ENCODE data around the gene MAPK8IP3.
"Not testable (repeated sequence)": the region's sequence is repeated elsewhere in the genome, so short reads cannot be mapped to it uniquely, and the experiment has no call there.

Gene MAPK8IP3

GRCh38 chr16:1787322-1788094, 81.5 kb downstream of the MAPK8IP3 start:
- no peak for DNase-seq (ENCODE audit: low read depth in 2 of 2)

GRCh38 chr16:1788095-1788707, 82.2 kb downstream of the MAPK8IP3 start:
- no peak for DNase-seq (ENCODE audit: low read depth in 2 of 2)

GRCh38 chr16:1788708-1789100, 82.7 kb downstream of the MAPK8IP3 start:
- no peak for DNase-seq (ENCODE audit: low read depth in 2 of 2)

GRCh38 chr16:1789643-1790045, 83.6 kb downstream of the MAPK8IP3 start:
- no peak for DNase-seq (ENCODE audit: low read depth in 2 of 2)

- no peak for DNase-seq (ENCODE audit: low read depth in 2 of 2)
Observed at GRCh38 chr16:1790261-1790610, 84.2 kb downstream of the MAPK8IP3 start.

- DNase-seq (ENCODE audit: low read depth in 2 of 2), result no peak
Observed at GRCh38 chr16:1790611-1791255, 84.7 kb downstream of the MAPK8IP3 start.

GRCh38 chr16:1791256-1791942, 85.4 kb downstream of the MAPK8IP3 start:
- no peak for DNase-seq (ENCODE audit: low read depth in 2 of 2)

- DNase-seq (ENCODE audit: low read depth in 2 of 2), result no peak
Observed at GRCh38 chr16:1791943-1792812, 86.2 kb downstream of the MAPK8IP3 start.

- DNase-seq (ENCODE audit: low read depth in 2 of 2), result no peak
Observed at GRCh38 chr16:1792836-1793577, 87.0 kb downstream of the MAPK8IP3 start.

GRCh38 chr16:1793578-1794220, 87.7 kb downstream of the MAPK8IP3 start, which contains the start of gene IGFALS:
TSS of gene IGFALS (minus strand) at chr16:1793705. CDS start at chr16:1793652, 53 bp downstream.
- no peak for DNase-seq (ENCODE audit: low read depth in 2 of 2)

GRCh38 chr16:1794221-1794871, 88.4 kb downstream of the MAPK8IP3 start:
- DNase-seq (ENCODE audit: low read depth in 2 of 2), result no peak

GRCh38 chr16:1794908-1795666, 89.1 kb downstream of the MAPK8IP3 start:
- no peak for DNase-seq (ENCODE audit: low read depth in 2 of 2)

GRCh38 chr16:1799263-1799662, 93.3 kb downstream of the MAPK8IP3 start:
- DNase-seq (ENCODE audit: low read depth in 2 of 2), result not testable (repeated sequence)

GRCh38 chr16:1800701-1801100, 94.7 kb downstream of the MAPK8IP3 start:
- DNase-seq (ENCODE audit: low read depth in 2 of 2), result no peak

- no peak for DNase-seq (ENCODE audit: low read depth in 2 of 2)
Observed at GRCh38 chr16:1807626-1808025, 101.6 kb downstream of the MAPK8IP3 start.

- no peak for DNase-seq (ENCODE audit: low read depth in 2 of 2)
Observed at GRCh38 chr16:1808691-1809090, 102.7 kb downstream of the MAPK8IP3 start.

GRCh38 chr16:1809281-1809801, 103.3 kb downstream of the MAPK8IP3 start:
- DNase-seq (ENCODE audit: low read depth in 2 of 2), result no peak

GRCh38 chr16:1810106-1810505, 104.1 kb downstream of the MAPK8IP3 start:
- no peak for DNase-seq (ENCODE audit: low read depth in 2 of 2)

GRCh38 chr16:1810536-1810935, 104.5 kb downstream of the MAPK8IP3 start:
- no peak for DNase-seq (ENCODE audit: low read depth in 2 of 2)

Measured in stimulated activated CD8-positive, alpha-beta memory T cell treated with anti-CD3 and anti-CD28 coated beads, Interleukin-2, amount 100 ng/mL, for 48 hours (primary cell).